Measurements from ENCODE around the gene PLLP. TPM values are rescaled to one million over a fixed set of nuclear protein-coding genes. Genes with fewer than 3 reads are reported as not detected.

The PLLP gene
- total and polyA plus RNA-seq, 12 donors = 1.0 to 10.0 (median 2.7) TPM

- Histone ChIP-seq H3K36me3 (replicated peaks in 1 of 2) (no peaks in the 10 kb centered on the region), H3K4me3 (no peak overlapping the region), H3K27me3 (no peaks in the 10 kb centered on the region), H3K4me1 (replicated peaks in 1 of 2) (peaks cover 16 to 18% of the 10 kb centered on the region in 2 donors), H3K9me3 (replicated peaks in 1 of 3) (no peaks in the 10 kb centered on the region), H3K27ac (no peak overlapping the region)
- 79 to 90% (median 83%) methylated on average over 19 to 24 of the region's 24 CpGs for WGBS, 4 donors
- TF ChIP-seq CTCF (IDR thresholded peaks at IDR 0.05) (no peak), POLR2A (IDR thresholded peaks at IDR 0.05) (no peak)
- DNase-seq = no peak
- intact Hi-C loops (cut with DNase I) = loop anchor here in 1 of 2 donors (10.0 kb wide), 1 partner anchor 189 kb away; the partner anchor contains the start of gene CPNE2
These were observed 1.1 kb downstream of the PLLP start for GRCh38 chr16:57283214-57283958.

DNA sequence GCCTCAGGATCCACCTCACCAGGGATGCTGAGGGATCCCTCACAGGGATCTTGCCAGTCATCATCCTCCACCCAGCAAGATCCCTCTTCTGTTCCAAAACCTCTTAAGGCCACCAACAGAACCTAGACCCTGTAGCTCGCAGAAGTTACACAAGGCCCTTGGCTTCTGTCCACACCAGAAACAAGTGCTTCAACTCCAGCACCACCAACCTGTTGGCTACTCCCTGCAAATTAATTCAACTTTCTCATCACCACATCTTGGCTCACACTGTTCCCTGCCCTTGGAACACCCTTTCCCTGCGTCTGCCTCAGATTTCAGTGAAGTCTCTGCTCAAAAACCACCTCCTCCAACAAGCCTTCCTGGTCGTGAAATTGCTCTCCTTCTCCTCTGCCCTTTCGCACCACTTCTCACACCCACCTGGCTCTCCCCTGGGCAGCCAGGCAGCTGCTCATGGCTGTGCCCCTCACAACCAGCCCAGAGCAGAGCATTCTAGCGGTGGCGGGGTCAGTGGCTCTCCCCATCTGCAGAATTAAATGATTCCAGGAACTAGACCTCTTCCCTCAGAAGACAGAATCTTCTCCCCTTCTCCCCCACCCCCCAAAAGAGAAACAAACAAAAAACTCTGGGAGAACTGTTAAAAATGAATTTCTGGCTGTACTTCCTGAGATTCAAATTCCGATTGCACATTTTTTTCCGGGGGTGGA is 1.8 kb downstream of the PLLP start:
- 78 to 85% (median 82%) methylated on average over 8 of the region's 8 CpGs for WGBS, 4 donors
- Histone ChIP-seq H3K9me3 (replicated peaks in 1 of 3) (no peaks in the 10 kb centered on the region), H3K27me3 (no peaks in the 10 kb centered on the region), H3K36me3 (replicated peaks in 1 of 2) (no peaks in the 10 kb centered on the region), H3K4me3 (no peak overlapping the region), H3K27ac (no peak overlapping the region), H3K4me1 (replicated peaks in 1 of 2) (peaks cover 16 to 18% of the 10 kb centered on the region in 2 donors)
- no peak for DNase-seq
- no peak for TF ChIP-seq POLR2A (IDR thresholded peaks at IDR 0.05)
- TF ChIP-seq CTCF (IDR thresholded peaks at IDR 0.05) = no peak
- intact Hi-C loops (cut with DNase I) = loop anchor here in 1 of 2 donors (10.0 kb wide), 1 partner anchor 188 kb away; the partner anchor contains the start of gene CPNE2

DNA sequence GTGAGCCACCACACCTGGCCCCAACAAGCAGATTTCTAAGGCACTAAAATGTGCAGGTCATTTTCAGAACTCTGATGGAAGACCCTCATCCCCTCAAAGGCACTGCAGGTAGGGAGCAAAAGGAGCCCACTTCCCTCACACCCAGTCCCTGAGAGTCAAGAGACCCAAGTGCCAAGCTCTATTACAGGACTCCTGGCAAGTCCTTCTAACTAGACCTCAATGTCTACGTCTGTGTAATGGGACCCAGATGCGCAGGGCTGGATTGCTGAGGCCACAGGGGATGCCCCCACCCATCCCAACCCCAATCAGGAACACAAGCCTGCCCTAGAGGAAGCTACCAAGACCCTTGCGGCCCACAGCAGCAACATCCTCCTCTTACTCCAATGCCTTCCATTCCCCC is 2.7 kb downstream of the PLLP start:
- 92 to 97% (median 96%) methylated on average over 3 of the region's 3 CpGs for WGBS, 4 donors
- intact Hi-C loops (cut with DNase I) = loop anchor here in 1 of 2 donors (10.0 kb wide), 1 partner anchor 187 kb away; the partner anchor contains the start of gene CPNE2
- H3K9me3 ChIP-seq (replicated peaks in 1 of 3) = no peaks in the 10 kb centered on the region
- no peak overlapping the region for H3K4me3 ChIP-seq
- no peak for TF ChIP-seq POLR2A (IDR thresholded peaks at IDR 0.05)
- TF ChIP-seq CTCF (IDR thresholded peaks at IDR 0.05) = no peak
- H3K4me1 ChIP-seq (replicated peaks in 1 of 2) = peaks cover 16 to 18% of the 10 kb centered on the region in 2 donors
- no peak overlapping the region for H3K27ac ChIP-seq
- H3K27me3 ChIP-seq = no peaks in the 10 kb centered on the region
- DNase-seq = no peak
- no peaks in the 10 kb centered on the region for H3K36me3 ChIP-seq (replicated peaks in 1 of 2)
